H9 (cell line): Measurements from ENCODE around the gene KIF26B. TPM values are rescaled to one million over a fixed set of nuclear protein-coding genes. Genes with fewer than 3 reads are reported as not detected.

Source experiments
- DNase-seq: peaks from one replicate; pipeline ENCODE4 v3.0.0-alpha.2; 2017
- H2AFZ ChIP-seq: one replicate; pipeline ENCODE4 v1.6.1; 2013; ENCODE audit warnings: mild to moderate bottlenecking, low read length, control low read depth, moderate library complexity
- H2AK5ac ChIP-seq: 2 replicates; pipeline ENCODE4 v1.6.1; 2013; ENCODE audit warnings: low read length, control low read depth, mixed read lengths; ENCODE audit not compliant: insufficient read length
- H2BK120ac ChIP-seq: one replicate; pipeline ENCODE4 v1.6.1; 2013; ENCODE audit warnings: low read depth, mild to moderate bottlenecking, low read length, control low read depth, inconsistent platforms; ENCODE audit not compliant: poor library complexity, severe bottlenecking
- H2BK12ac ChIP-seq: 2 replicates; pipeline ENCODE4 v1.6.1; 2013; ENCODE audit warnings: low read length, control low read depth, mixed read lengths, low read depth; ENCODE audit not compliant: insufficient read length
- H2BK15ac ChIP-seq: 2 replicates; pipeline ENCODE4 v1.6.1; 2013; ENCODE audit warnings: low read depth, low read length, control low read depth
- H2BK20ac ChIP-seq: one replicate; pipeline ENCODE4 v1.6.1; 2013; ENCODE audit warnings: low read depth, mild to moderate bottlenecking, low read length, control low read depth, inconsistent platforms; ENCODE audit not compliant: poor library complexity, severe bottlenecking
- H2BK5ac ChIP-seq: 2 replicates; pipeline ENCODE4 v1.6.1; 2013; ENCODE audit warnings: low read length, control low read depth, mixed read lengths; ENCODE audit not compliant: insufficient read length
- H3K14ac ChIP-seq: 2 replicates; pipeline ENCODE4 v1.6.1; 2013; ENCODE audit warnings: low read length, control low read depth; ENCODE audit not compliant: insufficient read depth
- H3K18ac ChIP-seq: 2 replicates; pipeline ENCODE4 v1.6.1; 2013; ENCODE audit warnings: low read depth, mild to moderate bottlenecking, mixed read lengths, low read length, control low read depth; ENCODE audit not compliant: insufficient read length
- H3K23ac ChIP-seq: 2 replicates; pipeline ENCODE4 v1.6.1; 2013; ENCODE audit warnings: low read length, control low read depth, mixed read lengths, low read depth; ENCODE audit not compliant: insufficient read length
- H3K23me2 ChIP-seq: 2 replicates; pipeline ENCODE4 v1.6.1; 2013; ENCODE audit warnings: low read depth, mild to moderate bottlenecking, mixed read lengths, low read length, control low read depth; ENCODE audit not compliant: insufficient read length, poor library complexity, severe bottlenecking
- H3K27ac ChIP-seq: 2 replicates; pipeline ENCODE4 v1.5.1; 2013; ENCODE audit warnings: low read length, control low read depth, mixed read lengths, low read depth; ENCODE audit not compliant: insufficient read length
- H3K27me3 ChIP-seq: 2 replicates; pipeline ENCODE4 v1.6.1; 2013; ENCODE audit warnings: low read length, control low read depth, inconsistent platforms; ENCODE audit not compliant: insufficient read depth
- H3K4ac ChIP-seq: 2 replicates; pipeline ENCODE4 v1.6.1; 2013; ENCODE audit warnings: low read depth, mild to moderate bottlenecking, control low read depth, inconsistent platforms, low read length, moderate library complexity
- H3K4me1 ChIP-seq: 2 replicates; pipeline ENCODE4 v1.6.1; 2013; ENCODE audit warnings: low read length, control low read depth, inconsistent platforms; ENCODE audit not compliant: insufficient read depth
- H3K4me2 ChIP-seq: 2 replicates; pipeline ENCODE4 v1.6.1; 2013; ENCODE audit warnings: low read length, control low read depth, mixed read lengths; ENCODE audit not compliant: insufficient read length, insufficient read depth
- H3K56ac ChIP-seq: 2 replicates; pipeline ENCODE4 v1.6.1; 2013; ENCODE audit warnings: low read depth, mild to moderate bottlenecking, mixed read lengths, low read length, control low read depth; ENCODE audit not compliant: insufficient read length
- H3K79me1 ChIP-seq: 2 replicates; pipeline ENCODE4 v1.6.1; 2013; ENCODE audit warnings: low read depth, mild to moderate bottlenecking, moderate library complexity, low read length, control low read depth, inconsistent platforms; ENCODE audit not compliant: insufficient read depth, poor library complexity, severe bottlenecking
- H3K79me2 ChIP-seq: 2 replicates; pipeline ENCODE4 v1.6.1; 2013; ENCODE audit warnings: low read length, control low read depth, inconsistent platforms; ENCODE audit not compliant: insufficient read depth
- H3K9ac ChIP-seq: 2 replicates; pipeline ENCODE4 v1.6.1; 2013; ENCODE audit warnings: low read length, control low read depth, mixed read lengths; ENCODE audit not compliant: insufficient read length; ENCODE audit errors: extremely low read depth
- H3K9me3 ChIP-seq: one replicate; pipeline ENCODE4 v1.6.1; 2013; ENCODE audit warnings: low read depth, low read length, inconsistent platforms; ENCODE audit not compliant: control insufficient read depth
- H3T11ph ChIP-seq: one replicate; pipeline ENCODE4 v1.6.1; 2013; ENCODE audit warnings: mild to moderate bottlenecking, low read length, control low read depth, inconsistent platforms
- H4K20me1 ChIP-seq: one replicate; pipeline ENCODE4 v1.6.1; 2013; ENCODE audit not compliant: control insufficient read depth, insufficient read length, insufficient read depth
- H4K5ac ChIP-seq: 2 replicates; pipeline ENCODE4 v1.6.1; 2013; ENCODE audit warnings: low read depth, mild to moderate bottlenecking, mixed read lengths, low read length, control low read depth; ENCODE audit not compliant: insufficient read length
- H4K8ac ChIP-seq: replicated peaks from 2 replicates; pipeline ENCODE4 v1.6.1; 2013; ENCODE audit warnings: low read length, control low read depth, mixed read lengths, low read depth; ENCODE audit not compliant: insufficient read length
- H4K91ac ChIP-seq: 2 replicates; pipeline ENCODE4 v1.6.1; 2013; ENCODE audit warnings: low read depth, mild to moderate bottlenecking, moderate library complexity, mixed read lengths, low read length, control low read depth; ENCODE audit not compliant: insufficient read length
- H3K27ac Mint-ChIP-seq, 3 experiments: 2 replicates in 2 of 3; 3 replicates in 1 of 3; pipeline ENCODE4 v1.8.0; 2020 to 2021; ENCODE audit warnings: mixed read lengths in 3 of 3, mild to moderate bottlenecking in 1 of 3, moderate library complexity in 1 of 3
- H3K27me3 Mint-ChIP-seq: 2 replicates; pipeline ENCODE4 v1.8.0; 2021; ENCODE audit warnings: low read depth, mild to moderate bottlenecking, moderate library complexity, mixed read lengths
- H3K36me3 Mint-ChIP-seq, 3 experiments: 2 replicates in 2 of 3; 3 replicates in 1 of 3; pipeline ENCODE4 v1.8.0; 2020 to 2021; ENCODE audit warnings: low read depth in 3 of 3, mixed read lengths in 3 of 3; ENCODE audit not compliant: insufficient read depth in 1 of 3
- H3K4me1 Mint-ChIP-seq, 2 experiments: 2 replicates each; pipeline ENCODE4 v1.8.0; 2020; ENCODE audit warnings: mixed read lengths in 2 of 2
- H3K4me3 Mint-ChIP-seq, 2 experiments: 2 replicates in 1 of 2; 3 replicates in 1 of 2; pipeline ENCODE4 v1.8.0; 2020 to 2021; ENCODE audit warnings: mild to moderate bottlenecking in 2 of 2, mixed read lengths in 2 of 2, moderate library complexity in 1 of 2
- H3K9me3 Mint-ChIP-seq, 2 experiments: 2 replicates in 1 of 2; 3 replicates in 1 of 2; pipeline ENCODE4 v1.8.0; 2020; ENCODE audit warnings: mild to moderate bottlenecking in 2 of 2, mixed read lengths in 2 of 2, moderate library complexity in 1 of 2
- CTCF ChIP-seq: fragments of 200-600 bp; sonication (generic); conservative IDR thresholded peaks from 3 replicates; pipeline ENCODE4 v1.8.0; 2021; ENCODE audit warnings: antibody characterized with exemption, mild to moderate bottlenecking
- WGBS: extraction: QIAGEN DNeasy Blood & Tissue Kit; methylation state at CpG from one replicate; pipeline ENCODE4 v1.1.7; 2013; ENCODE audit warnings: missing lambda C conversion rate, low lambda C conversion rate, mixed read lengths; ENCODE audit not compliant: insufficient read length; ENCODE audit errors: extremely low coverage; 5-methylcytosine and 5-hydroxymethylcytosine counted together
- total RNA-seq: library from RNA; stranded (reverse); gene quantifications from 2 replicates; pipeline ENCODE4 v1.2.1, GENCODE V29; 2021

KIF26B gene
- total RNA-seq, 1 experiment from 2014 or later, result 0.13 TPM

- Histone ChIP-seq H3K56ac (no peak overlapping the region), H3K27ac (no peak overlapping the region), H3K23ac (no peak overlapping the region), H2BK15ac (no peak overlapping the region), H3K14ac (no peak overlapping the region), H3K18ac (no peak overlapping the region), H2BK20ac (no peak overlapping the region), H3K27me3 (no peaks in the 10 kb centered on the region), H2AFZ (no peak overlapping the region), H3K4me1 (peaks cover 14% of the 10 kb centered on the region), H4K20me1 (no peaks in the 10 kb centered on the region), H2BK5ac (no peak overlapping the region), H2BK12ac (no peak overlapping the region), H4K5ac (no peak overlapping the region), H3K4me2 (no peak overlapping the region), H4K91ac (no peak overlapping the region), H3K9ac (no peak overlapping the region), H3T11ph (no peak overlapping the region), H3K79me2 (no peaks in the 10 kb centered on the region; the same call in 1 of the 2 replicates), H3K4ac (no peak overlapping the region), H2BK120ac (no peak overlapping the region), H2AK5ac (no peak overlapping the region), H3K23me2 (no peaks in the 10 kb centered on the region), H4K8ac (no peak overlapping the region), H3K9me3 (no peaks in the 10 kb centered on the region), H3K79me1 (no peaks in the 10 kb centered on the region)
- Mint-ChIP-seq H3K4me3 (no peak overlapping the region), H3K27me3 (peaks cover 9% of the 10 kb centered on the region), H3K9me3 (peaks cover 10 to 11% of the 10 kb centered on the region in 2 experiments), H3K36me3 (peaks cover 4 to 5% (median 5%) of the 10 kb centered on the region in 3 experiments; a peak in 4 of 7 replicates), H3K27ac (no peak overlapping the region; a peak in 1 of 7 replicates), H3K4me1 (peaks cover 40 to 43% of the 10 kb centered on the region in 2 experiments)
- no peak for TF ChIP-seq CTCF
- no peak for DNase-seq
- WGBS, result no CpG with 5 or more reads among the region's 3 CpGs
Observed at GRCh38 chr1:245255783-245256182, 101.0 kb downstream of the KIF26B start.
